ENCODE data around the gene RNF13. TPM values are rescaled to one million over a fixed set of nuclear protein-coding genes. Genes with fewer than 3 reads are reported as not detected.

RNF13 gene
- total RNA-seq, 1 donor from 2014 or later = 124 TPM

GRCh38 chr3:149917124-149917667 lies 104.2 kb downstream of the RNF13 start:
- Histone ChIP-seq H3K27me3 (ENCODE audit: control insufficient read depth, insufficient read depth, low read length) (no peaks in the 10 kb centered on the region), H3K4me3 (ENCODE audit: low read depth, low read length) (no peak overlapping the region), H3K36me3 (ENCODE audit: control insufficient read depth, insufficient read depth, low read length) (peaks cover 5% of the 10 kb centered on the region)
- TF ChIP-seq CTCF (IDR thresholded peaks at IDR 0.05; ENCODE audit: insufficient read depth, low read length, severe bottlenecking) = no peak
- FAIRE-seq (no peak), DNase-seq (ENCODE audit: low read depth) (no peak)

- DNase-seq (ENCODE audit: low read depth) (no peak), FAIRE-seq (no peak)
- no peak for TF ChIP-seq CTCF (IDR thresholded peaks at IDR 0.05; ENCODE audit: insufficient read depth, low read length, severe bottlenecking)
- Histone ChIP-seq H3K4me3 (ENCODE audit: low read depth, low read length) (no peak overlapping the region), H3K27me3 (ENCODE audit: control insufficient read depth, insufficient read depth, low read length) (no peaks in the 10 kb centered on the region), H3K36me3 (ENCODE audit: control insufficient read depth, insufficient read depth, low read length) (peaks cover 2% of the 10 kb centered on the region)
These were observed 106.5 kb downstream of the RNF13 start for GRCh38 chr3:149919509-149919908.

- no peak overlapping the region for H3K4me3 ChIP-seq (ENCODE audit: low read depth, low read length)
- no peak for TF ChIP-seq CTCF (IDR thresholded peaks at IDR 0.05; ENCODE audit: insufficient read depth, low read length, severe bottlenecking)
- FAIRE-seq (no peak), DNase-seq (ENCODE audit: low read depth) (no peak)
- no peaks in the 10 kb centered on the region for H3K27me3 ChIP-seq (ENCODE audit: control insufficient read depth, insufficient read depth, low read length)
- peaks cover 2% of the 10 kb centered on the region for H3K36me3 ChIP-seq (ENCODE audit: control insufficient read depth, insufficient read depth, low read length)
These were observed 107.1 kb downstream of the RNF13 start for GRCh38 chr3:149920119-149920518.

GRCh38 chr3:149933008-149933407 lies 120.0 kb downstream of the RNF13 start:
- H3K4me3 ChIP-seq (ENCODE audit: low read depth, low read length) = no peak overlapping the region
- no peak for FAIRE-seq
- no peaks in the 10 kb centered on the region for H3K27me3 ChIP-seq (ENCODE audit: control insufficient read depth, insufficient read depth, low read length)
- TF ChIP-seq CTCF (IDR thresholded peaks at IDR 0.05; ENCODE audit: insufficient read depth, low read length, severe bottlenecking) = no peak
- H3K36me3 ChIP-seq (ENCODE audit: control insufficient read depth, insufficient read depth, low read length) = no peaks in the 10 kb centered on the region
- DNase-seq (ENCODE audit: low read depth) = no peak

GRCh38 chr3:149933858-149934257 lies 120.8 kb downstream of the RNF13 start:
- FAIRE-seq (no peak), DNase-seq (ENCODE audit: low read depth) (no peak)
- Histone ChIP-seq H3K4me3 (ENCODE audit: low read depth, low read length) (no peak overlapping the region), H3K27me3 (ENCODE audit: control insufficient read depth, insufficient read depth, low read length) (no peaks in the 10 kb centered on the region), H3K36me3 (ENCODE audit: control insufficient read depth, insufficient read depth, low read length) (no peaks in the 10 kb centered on the region)
- TF ChIP-seq CTCF (IDR thresholded peaks at IDR 0.05; ENCODE audit: insufficient read depth, low read length, severe bottlenecking) = no peak

- TF ChIP-seq CTCF (IDR thresholded peaks at IDR 0.05; ENCODE audit: insufficient read depth, low read length, severe bottlenecking) = no peak
- no peak for FAIRE-seq
- peak; percentile 39 for DNase-seq (ENCODE audit: low read depth)
These were observed 121.5 kb downstream of the RNF13 start for GRCh38 chr3:149934524-149934923.

More at GRCh38 chr3:149934524-149934923, 121.5 kb downstream of the RNF13 start:
- Histone ChIP-seq H3K4me3 (ENCODE audit: low read depth, low read length) (no peak overlapping the region), H3K27me3 (ENCODE audit: control insufficient read depth, insufficient read depth, low read length) (no peaks in the 10 kb centered on the region), H3K36me3 (ENCODE audit: control insufficient read depth, insufficient read depth, low read length) (no peaks in the 10 kb centered on the region)

Data from bronchial epithelial cell (primary cell).